Peyer's patch (tissue), 4 donors: ENCODE data around the gene KNG1. TPM values are rescaled to one million over a fixed set of nuclear protein-coding genes. Genes with fewer than 3 reads are reported as not detected.
A peak's percentile ranks its signal among the peaks of the same experiment; 100 is the strongest.

Experiments
- DNase-seq, 3 donors: peaks; one replicate each; pipeline ENCODE4 v3.0.0-alpha.2; 2017 to 2019
- H3K27ac ChIP-seq, 4 donors: fragments of 200-600 bp; sonication (generic); one replicate each; pipeline ENCODE4 v1.5.1; 2016 to 2019
- H3K27me3 ChIP-seq, 2 donors: fragments of 200-600 bp; sonication (generic); one replicate each; pipeline ENCODE4 v1.5.1; 2019
- H3K36me3 ChIP-seq, 3 donors: fragments of 200-600 bp; sonication (generic); one replicate each; pipeline ENCODE4 v1.5.1; 2016 to 2019
- H3K4me1 ChIP-seq, 4 donors: fragments of 200-600 bp; sonication (generic); one replicate each; pipeline ENCODE4 v1.5.1; 2016 to 2019
- H3K4me3 ChIP-seq, 4 donors: fragments of 200-600 bp; sonication (generic); 1 replicate in 3 of 4; 2 replicates in 1 of 4; pipeline ENCODE4 v1.5.1; 2016 to 2019; ENCODE audit warnings: mild to moderate bottlenecking in 1 of 4
- H3K9me3 ChIP-seq, 4 donors: fragments of 200-600 bp; sonication (generic); one replicate each; pipeline ENCODE4 v1.5.1; 2016 to 2019; ENCODE audit warnings: mild to moderate bottlenecking in 1 of 4
- CTCF ChIP-seq, 6 experiments: fragments of 450-650 bp in 4 of 6; fragments of 200-600 bp in 2 of 6; sonication (generic) in 1 of 6; IDR thresholded peaks; one replicate each; pipeline ENCODE4 v1.5.1; 2017 to 2019; ENCODE audit warnings: antibody characterized with exemption in 6 of 6, mild to moderate bottlenecking in 3 of 6, moderate library complexity in 1 of 6
- POLR2A ChIP-seq, 2 donors: fragments of 450-650 bp; IDR thresholded peaks; one replicate each; pipeline ENCODE4 v1.5.1; 2017; ENCODE audit warnings: antibody characterized with exemption in 2 of 2, mild to moderate bottlenecking in 2 of 2, moderate library complexity in 2 of 2
- total RNA-seq, 4 donors: library from RNA; depleted of rRNA; stranded (reverse); fragments of >200 nt; gene quantifications; one replicate each; pipeline ENCODE4 v1.1.0, GENCODE V29; 2016

The KNG1 gene
- total RNA-seq, 4 donors from 2014 or later: 0.57 to 1.1 TPM; not detected in 2

- TF ChIP-seq CTCF (IDR thresholded peaks at IDR 0.05) (no peak), POLR2A (IDR thresholded peaks at IDR 0.05) (no peak)
- peaks cover 0 to 29% (median 19%) of the 10 kb centered on the region in 4 donors for H3K4me1 ChIP-seq
- DNase-seq: no peak
- peaks cover 0 to 32% (median 0%) of the 10 kb centered on the region in 3 donors for H3K36me3 ChIP-seq
- H3K4me3 ChIP-seq: peak overlapping the region; percentile 60 to 86 (median 80)
- H3K27ac ChIP-seq: peak overlapping the region; percentile 89 to 99 (median 96)
- no peaks in the 10 kb centered on the region for H3K9me3 ChIP-seq
- H3K27me3 ChIP-seq: no peaks in the 10 kb centered on the region
These were observed 65.4 kb downstream of the KNG1 start for GRCh38 chr3:186782542-186783057.

- Histone ChIP-seq H3K27ac (peak within 1 kb of the TSS; percentile 89 to 99 (median 96)), H3K4me1 (peaks cover 0 to 34% (median 21%) of the 10 kb centered on the region in 4 donors), H3K9me3 (no peaks in the 10 kb centered on the region), H3K27me3 (no peaks in the 10 kb centered on the region), H3K4me3 (peak within 1 kb of the TSS; percentile 60 to 86 (median 80)), H3K36me3 (peaks cover 0 to 38% (median 0%) of the 10 kb centered on the region in 3 donors)
- TF ChIP-seq CTCF (IDR thresholded peaks at IDR 0.05) (no peak), POLR2A (IDR thresholded peaks at IDR 0.05) (peak; percentile 83 to 93)
- DNase-seq: peak; percentile 87 to 96 (median 91)
These were observed 66.0 kb downstream of the KNG1 start, which contains the start of gene EIF4A2 for GRCh38 chr3:186783058-186783730. TSS of gene EIF4A2 (plus strand) at chr3:186783577. CDS start at chr3:186783611, 34 bp downstream.

GRCh38 chr3:186783731-186784515 is 66.8 kb downstream of the KNG1 start:
- no peaks in the 10 kb centered on the region for H3K9me3 ChIP-seq
- TF ChIP-seq POLR2A (IDR thresholded peaks at IDR 0.05): peak; percentile 26 to 27
- no peak for TF ChIP-seq CTCF (IDR thresholded peaks at IDR 0.05)
- H3K27me3 ChIP-seq: no peaks in the 10 kb centered on the region
- H3K4me1 ChIP-seq: peaks cover 0 to 34% (median 21%) of the 10 kb centered on the region in 4 donors
- peak; percentile 78 to 92 (median 91) for DNase-seq
- peak overlapping the region; percentile 89 to 99 (median 96) for H3K27ac ChIP-seq
- peak overlapping the region; percentile 60 to 86 (median 80) for H3K4me3 ChIP-seq
- H3K36me3 ChIP-seq: peaks cover 0 to 45% (median 0%) of the 10 kb centered on the region in 3 donors

GRCh38 chr3:186784820-186785494 is 67.8 kb downstream of the KNG1 start:
- Histone ChIP-seq H3K4me1 (peaks cover 0 to 34% (median 21%) of the 10 kb centered on the region in 4 donors), H3K36me3 (peaks cover 0 to 55% (median 0%) of the 10 kb centered on the region in 3 donors), H3K9me3 (no peaks in the 10 kb centered on the region), H3K4me3 (peak overlapping the region; percentile 60 to 86 (median 80)), H3K27me3 (no peaks in the 10 kb centered on the region), H3K27ac (peak overlapping the region in 2 of 4 donors; percentile 94 to 99)
- no peak for DNase-seq
- TF ChIP-seq CTCF (IDR thresholded peaks at IDR 0.05) (no peak), POLR2A (IDR thresholded peaks at IDR 0.05) (no peak)

GRCh38 chr3:186785495-186786018 is 68.4 kb downstream of the KNG1 start:
- Histone ChIP-seq H3K27me3 (no peaks in the 10 kb centered on the region), H3K4me1 (peaks cover 0 to 34% (median 21%) of the 10 kb centered on the region in 4 donors), H3K36me3 (peaks cover 0 to 60% (median 0%) of the 10 kb centered on the region in 3 donors), H3K9me3 (no peaks in the 10 kb centered on the region), H3K4me3 (peak overlapping the region; percentile 60 to 86 (median 80)), H3K27ac (no peak overlapping the region)
- no peak for TF ChIP-seq POLR2A (IDR thresholded peaks at IDR 0.05)
- TF ChIP-seq CTCF (IDR thresholded peaks at IDR 0.05): no peak
- DNase-seq: no peak
